GM18502 (cell line): ENCODE results near the gene EPOP.

ENCODE experiments used
- ATAC-seq: cut with Tn5 transposase; IDR thresholded peaks from one replicate; pipeline ENCODE4 v1.9.1; 2021; ENCODE audit warnings: mild to moderate bottlenecking; ENCODE audit not compliant: unreplicated experiment, poor library complexity

The EPOP gene

GRCh38 chr17:38674749-38675615 is at the start of gene EPOP:
Gene EPOP (minus strand): TSS chr17:38674957. CDS start chr17:38674495, 462 bp downstream.
- ATAC-seq: peak; percentile 72

GRCh38 chr17:38721802-38722201 is 47.0 kb upstream of the EPOP start:
- ATAC-seq: no peak

- ATAC-seq: no peak
Observed at GRCh38 chr17:38720941-38721340, 46.2 kb upstream of the EPOP start.

- ATAC-seq: no peak
Observed at GRCh38 chr17:38719943-38720641, 45.3 kb upstream of the EPOP start.

GRCh38 chr17:38719289-38719942 is 44.7 kb upstream of the EPOP start:
- ATAC-seq: no peak

- ATAC-seq: no peak
Observed at GRCh38 chr17:38717139-38717745, 42.5 kb upstream of the EPOP start.

- no peak for ATAC-seq
Observed at GRCh38 chr17:38716368-38717005, 41.7 kb upstream of the EPOP start.

GRCh38 chr17:38715216-38715943 is 40.6 kb upstream of the EPOP start:
- no peak for ATAC-seq

- no peak for ATAC-seq
Observed at GRCh38 chr17:38713456-38714075, 38.8 kb upstream of the EPOP start.

- no peak for ATAC-seq
Observed at GRCh38 chr17:38712593-38712992, 37.8 kb upstream of the EPOP start.

- no peak for ATAC-seq
Observed at GRCh38 chr17:38711792-38712571, 37.2 kb upstream of the EPOP start.

GRCh38 chr17:38710985-38711384 is 36.2 kb upstream of the EPOP start:
- ATAC-seq: no peak

- ATAC-seq: no peak
Observed at GRCh38 chr17:38710604-38710962, 35.8 kb upstream of the EPOP start.

GRCh38 chr17:38709864-38710603 is 35.3 kb upstream of the EPOP start:
- no peak for ATAC-seq

GRCh38 chr17:38709104-38709820 is 34.5 kb upstream of the EPOP start:
- no peak for ATAC-seq

GRCh38 chr17:38707678-38708351 is 33.1 kb upstream of the EPOP start:
- no peak for ATAC-seq
